Measurements from ENCODE around the gene PTK6. TPM values are rescaled to one million over a fixed set of nuclear protein-coding genes. Genes with fewer than 3 reads are reported as not detected.
A peak's percentile ranks its signal among the peaks of the same experiment; 100 is the strongest.
"Not testable (repeated sequence)": the region's sequence is repeated elsewhere in the genome, so short reads cannot be mapped to it uniquely, and the experiment has no call there.

Gene PTK6
- total and polyA plus RNA-seq, 4 experiments from 2014 or later = 0.31 to 0.59 TPM; not detected in 2

GRCh38 chr20:63572788-63573646 lies 35.8 kb upstream of the PTK6 start:
- CTCF ChIA-PET (ENCODE audit: partially characterized antibody) = interaction anchor here (0.7 to 2.6 kb wide), 3 partner anchors 35 to 85 kb away, joined by 3 to 10 read pairs (median 3); partner anchors contain the start of genes PTK6 and RTEL1
- DNase-seq = peak in 1 of 5 donors; percentile 27

GRCh38 chr20:63572071-63572787 lies 35.1 kb upstream of the PTK6 start:
- Histone ChIP-seq H3K27me3 (ENCODE audit: insufficient read depth, low read length) (no peaks in the 10 kb centered on the region), H3K4me1 (ENCODE audit: insufficient read depth, low read length) (peaks cover 45% of the 10 kb centered on the region), H3K4me3 (ENCODE audit: low read length in 2 of 2) (no peak overlapping the region), H3K9me3 (ENCODE audit: control insufficient read depth in 1 of 2, low read length in 2 of 2) (no peaks in the 10 kb centered on the region), H3K27ac (ENCODE audit: low read depth, low read length) (no peak overlapping the region), H3K36me3 (ENCODE audit: insufficient read depth, low read length) (peaks cover 5% of the 10 kb centered on the region)
- no peak overlapping the region for H3K27ac Mint-ChIP-seq
- H3K27me3 Mint-ChIP-seq = no peaks in the 10 kb centered on the region
- H3K4me1 Mint-ChIP-seq = peaks cover 7 to 27% (median 18%) of the 10 kb centered on the region in 4 donors
- ChIA-PET POLR2A (ENCODE audit: partially characterized antibody) (interaction anchor here (1.0 to 2.4 kb wide), 4 partner anchors 19 to 55 kb away, joined by 3 to 8 read pairs (median 6); partner anchors contain the start of genes GMEB2 and PPDPF), CTCF (ENCODE audit: partially characterized antibody) (interaction anchor here (1.3 kb wide), 1 partner anchor 70 kb away, joined by 3 read pairs; no protein-coding TSS in a partner anchor)
- intact Hi-C loops (cut with micrococcal nuclease) = no loop called here
- H3K4me3 Mint-ChIP-seq = no peak overlapping the region
- no peaks in the 10 kb centered on the region for H3K36me3 Mint-ChIP-seq
- no peak for DNase-seq
- H3K9me3 Mint-ChIP-seq = no peaks in the 10 kb centered on the region

More at GRCh38 chr20:63572788-63573646, 35.8 kb upstream of the PTK6 start:
- H3K27ac ChIP-seq (ENCODE audit: low read depth, low read length) = peak overlapping the region; percentile 70
- Mint-ChIP-seq H3K27ac (peak overlapping the region in 5 of 7 donors; percentile 48 to 81 (median 60)), H3K9me3 (no peaks in the 10 kb centered on the region), H3K4me1 (peaks cover 6 to 19% (median 13%) of the 10 kb centered on the region in 4 donors), H3K27me3 (no peaks in the 10 kb centered on the region), H3K4me3 (peak overlapping the region; percentile 75 to 88 (median 81)), H3K36me3 (no peaks in the 10 kb centered on the region)
- peaks cover 5% of the 10 kb centered on the region for H3K36me3 ChIP-seq (ENCODE audit: insufficient read depth, low read length)
- no peaks in the 10 kb centered on the region for H3K9me3 ChIP-seq (ENCODE audit: control insufficient read depth in 1 of 2, low read length in 2 of 2)
- H3K4me3 ChIP-seq (ENCODE audit: low read length in 2 of 2) = peak overlapping the region; percentile 65 to 84
- H3K27me3 ChIP-seq (ENCODE audit: insufficient read depth, low read length) = no peaks in the 10 kb centered on the region
- POLR2A ChIA-PET (ENCODE audit: partially characterized antibody) = interaction anchor here (0.6 to 2.4 kb wide), 11 partner anchors 18 to 400 kb away, joined by 3 to 9 read pairs (median 4); partner anchors contain the start of genes GMEB2, PPDPF, RTEL1 and SLC2A4RG
- H3K4me1 ChIP-seq (ENCODE audit: insufficient read depth, low read length) = peaks cover 37% of the 10 kb centered on the region
- intact Hi-C loops (cut with micrococcal nuclease) = no loop called here

- H3K27me3 Mint-ChIP-seq; CTCF ChIA-PET (ENCODE audit: partially characterized antibody); H3K4me3 ChIP-seq (ENCODE audit: low read length in 2 of 2); H3K4me3 Mint-ChIP-seq; H3K27ac Mint-ChIP-seq; intact Hi-C loops (cut with micrococcal nuclease); H3K27me3 ChIP-seq (ENCODE audit: insufficient read depth, low read length); H3K36me3 ChIP-seq (ENCODE audit: insufficient read depth, low read length); POLR2A ChIA-PET (ENCODE audit: partially characterized antibody); H3K27ac ChIP-seq (ENCODE audit: low read depth, low read length); H3K9me3 ChIP-seq (ENCODE audit: control insufficient read depth in 1 of 2, low read length in 2 of 2); H3K36me3 Mint-ChIP-seq; H3K9me3 Mint-ChIP-seq; DNase-seq: not testable (repeated sequence)
- H3K4me1 ChIP-seq (ENCODE audit: insufficient read depth, low read length) = peaks cover 45% of the 10 kb centered on the region
- peaks cover 6 to 31% (median 18%) of the 10 kb centered on the region in 4 donors for H3K4me1 Mint-ChIP-seq
Observed at GRCh38 chr20:63571087-63571478, 33.9 kb upstream of the PTK6 start.

GRCh38 chr20:63570281-63571086 lies 33.3 kb upstream of the PTK6 start:
- peaks cover 45% of the 10 kb centered on the region for H3K4me1 ChIP-seq (ENCODE audit: insufficient read depth, low read length)
- Mint-ChIP-seq H3K4me1 (peaks cover 6 to 31% (median 18%) of the 10 kb centered on the region in 4 donors), H3K27ac (no peak overlapping the region), H3K9me3 (no peaks in the 10 kb centered on the region), H3K27me3 (no peaks in the 10 kb centered on the region), H3K36me3 (no peaks in the 10 kb centered on the region), H3K4me3 (no peak overlapping the region)
- peak in 1 of 5 donors; percentile 40 for DNase-seq
- no peaks in the 10 kb centered on the region for H3K9me3 ChIP-seq (ENCODE audit: control insufficient read depth in 1 of 2, low read length in 2 of 2)
- ChIA-PET POLR2A (ENCODE audit: partially characterized antibody) (no interaction called here), CTCF (ENCODE audit: partially characterized antibody) (no interaction called here)
- intact Hi-C loops (cut with micrococcal nuclease) = no loop called here
- H3K27me3 ChIP-seq (ENCODE audit: insufficient read depth, low read length) = no peaks in the 10 kb centered on the region
- H3K27ac ChIP-seq (ENCODE audit: low read depth, low read length) = no peak overlapping the region
- peaks cover 5% of the 10 kb centered on the region for H3K36me3 ChIP-seq (ENCODE audit: insufficient read depth, low read length)
- no peak overlapping the region for H3K4me3 ChIP-seq (ENCODE audit: low read length in 2 of 2)

GRCh38 chr20:63568986-63569949 lies 32.1 kb upstream of the PTK6 start:
- no peak overlapping the region for H3K27ac ChIP-seq (ENCODE audit: low read depth, low read length)
- intact Hi-C loops (cut with micrococcal nuclease) = no loop called here
- ChIA-PET CTCF (ENCODE audit: partially characterized antibody) (interaction anchor here (1.0 kb wide), 1 partner anchor 32 kb away, joined by 3 read pairs; the partner anchor contains the start of gene PTK6), POLR2A (ENCODE audit: partially characterized antibody) (interaction anchor here (1.6 to 2.9 kb wide), 8 partner anchors 14 to 171 kb away, joined by 5 to 17 read pairs (median 11); partner anchors contain the start of genes GMEB2, PPDPF and PTK6)
- Mint-ChIP-seq H3K4me1 (peaks cover 6 to 31% (median 18%) of the 10 kb centered on the region in 4 donors), H3K27me3 (no peaks in the 10 kb centered on the region), H3K36me3 (no peaks in the 10 kb centered on the region), H3K4me3 (peak overlapping the region in 7 of 8 donors; percentile 25 to 92 (median 59)), H3K9me3 (no peaks in the 10 kb centered on the region), H3K27ac (peak overlapping the region in 2 of 7 donors; percentile 24 to 29)
- H3K27me3 ChIP-seq (ENCODE audit: insufficient read depth, low read length) = no peaks in the 10 kb centered on the region
- peaks cover 5% of the 10 kb centered on the region for H3K36me3 ChIP-seq (ENCODE audit: insufficient read depth, low read length)
- peaks cover 40% of the 10 kb centered on the region for H3K4me1 ChIP-seq (ENCODE audit: insufficient read depth, low read length)
- DNase-seq = peak in 1 of 5 donors; percentile 10
- peak overlapping the region in 1 of 2 donors; percentile 68 for H3K4me3 ChIP-seq (ENCODE audit: low read length in 2 of 2)
- H3K9me3 ChIP-seq (ENCODE audit: control insufficient read depth in 1 of 2, low read length in 2 of 2) = no peaks in the 10 kb centered on the region
